Right atrium auricular region (tissue), 2 donors: ENCODE data around the gene CSKMT. TPM values are rescaled to one million over a fixed set of nuclear protein-coding genes. Genes with fewer than 3 reads are reported as not detected.

ENCODE experiments used
- DNase-seq: peaks from one replicate; pipeline ENCODE4 v3.0.0-alpha.2; 2019; ENCODE audit warnings: low spot score
- H3K27ac ChIP-seq, 2 donors: fragments of 200-600 bp; sonication (generic); 1 replicate in 1 of 2; 2 replicates in 1 of 2; pipeline ENCODE4 v1.5.1; 2016 to 2019
- H3K27me3 ChIP-seq, 2 donors: fragments of 200-600 bp; sonication (generic); one replicate each; pipeline versions ENCODE4 v1.5.1 to v1.6.0; 2017 to 2019
- H3K36me3 ChIP-seq: fragments of 200-600 bp; sonication (generic); one replicate; pipeline ENCODE4 v1.5.1; 2016
- H3K4me1 ChIP-seq, 2 donors: fragments of 200-600 bp; sonication (generic); one replicate each; pipeline versions ENCODE4 v1.5.1 to v1.6.0; 2017 to 2019
- H3K4me3 ChIP-seq, 2 donors: fragments of 200-600 bp; sonication (generic); 1 replicate in 1 of 2; 2 replicates in 1 of 2; pipeline ENCODE4 v1.5.1; 2017 to 2019; ENCODE audit warnings: mild to moderate bottlenecking in 1 of 2, moderate library complexity in 1 of 2
- H3K9me3 ChIP-seq, 2 donors: fragments of 200-600 bp; sonication (generic); one replicate each; pipeline ENCODE4 v1.5.1; 2019
- total RNA-seq, 2 donors: library from RNA; depleted of rRNA; stranded (reverse); fragments of >200 nt; gene quantifications; one replicate each; pipeline ENCODE4 v1.1.0, GENCODE V29; 2016
- TF ChIP-seq, protein P1 (sequence below), 2 donors: fragments of 200-600 bp; sonication (generic); IDR thresholded peaks; one replicate each; pipeline ENCODE4 v1.5.1; 2019; ENCODE audit warnings: antibody characterized with exemption in 2 of 2

The CSKMT gene
- total RNA-seq, 2 donors from 2014 or later = 0.41 to 3.7 TPM

GRCh38 chr11:62708793-62709192, 43.7 kb downstream of the CSKMT start:
- Histone ChIP-seq H3K4me1 (peaks cover 0 to 55% of the 10 kb centered on the region in 2 donors), H3K9me3 (no peaks in the 10 kb centered on the region), H3K27me3 (no peaks in the 10 kb centered on the region), H3K27ac (peak overlapping the region; percentile 93 to 98), H3K36me3 (peaks cover 22% of the 10 kb centered on the region), H3K4me3 (peak overlapping the region; percentile 57 to 61)
- TF ChIP-seq, protein P1, sequence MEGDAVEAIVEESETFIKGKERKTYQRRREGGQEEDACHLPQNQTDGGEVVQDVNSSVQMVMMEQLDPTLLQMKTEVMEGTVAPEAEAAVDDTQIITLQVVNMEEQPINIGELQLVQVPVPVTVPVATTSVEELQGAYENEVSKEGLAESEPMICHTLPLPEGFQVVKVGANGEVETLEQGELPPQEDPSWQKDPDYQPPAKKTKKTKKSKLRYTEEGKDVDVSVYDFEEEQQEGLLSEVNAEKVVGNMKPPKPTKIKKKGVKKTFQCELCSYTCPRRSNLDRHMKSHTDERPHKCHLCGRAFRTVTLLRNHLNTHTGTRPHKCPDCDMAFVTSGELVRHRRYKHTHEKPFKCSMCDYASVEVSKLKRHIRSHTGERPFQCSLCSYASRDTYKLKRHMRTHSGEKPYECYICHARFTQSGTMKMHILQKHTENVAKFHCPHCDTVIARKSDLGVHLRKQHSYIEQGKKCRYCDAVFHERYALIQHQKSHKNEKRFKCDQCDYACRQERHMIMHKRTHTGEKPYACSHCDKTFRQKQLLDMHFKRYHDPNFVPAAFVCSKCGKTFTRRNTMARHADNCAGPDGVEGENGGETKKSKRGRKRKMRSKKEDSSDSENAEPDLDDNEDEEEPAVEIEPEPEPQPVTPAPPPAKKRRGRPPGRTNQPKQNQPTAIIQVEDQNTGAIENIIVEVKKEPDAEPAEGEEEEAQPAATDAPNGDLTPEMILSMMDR (IDR thresholded peaks at IDR 0.05) = no peak
- DNase-seq = no peak

- peak; percentile 99 for DNase-seq
- H3K4me3 ChIP-seq = peak overlapping the region; percentile 57 to 61
- no peaks in the 10 kb centered on the region for H3K9me3 ChIP-seq
- peaks cover 29% of the 10 kb centered on the region for H3K36me3 ChIP-seq
- TF ChIP-seq, protein P1 (IDR thresholded peaks at IDR 0.05) = peak in 1 of 2 donors; percentile 30
- peak overlapping the region; percentile 93 to 98 for H3K27ac ChIP-seq
- H3K4me1 ChIP-seq = peaks cover 0 to 61% of the 10 kb centered on the region in 2 donors
- H3K27me3 ChIP-seq = no peaks in the 10 kb centered on the region
Measured at GRCh38 chr11:62709247-62710000, 44.3 kb downstream of the CSKMT start.

DNA sequence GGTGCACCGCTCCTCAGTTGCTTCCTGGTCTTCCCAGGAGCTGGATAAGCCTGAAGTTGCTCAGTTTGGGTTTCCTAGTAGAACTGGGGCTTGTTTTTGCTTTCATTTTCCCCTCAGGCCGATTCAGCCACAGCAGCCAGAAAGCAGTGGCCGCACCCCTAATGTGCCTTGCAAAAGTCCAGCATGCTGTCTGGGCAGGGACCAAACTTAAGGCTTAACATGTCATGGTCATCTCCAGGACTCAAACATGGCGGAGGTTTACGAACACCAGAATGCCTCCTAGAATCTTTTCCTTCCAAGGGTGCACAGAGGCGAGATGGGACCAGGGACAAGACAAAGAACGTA, 44.9 kb downstream of the CSKMT start:
- Histone ChIP-seq H3K4me3 (peak overlapping the region; percentile 57 to 61), H3K27ac (peak overlapping the region; percentile 93 to 98), H3K4me1 (peaks cover 0 to 65% of the 10 kb centered on the region in 2 donors), H3K27me3 (no peaks in the 10 kb centered on the region), H3K36me3 (peaks cover 34% of the 10 kb centered on the region), H3K9me3 (no peaks in the 10 kb centered on the region)
- TF ChIP-seq, protein P1 (IDR thresholded peaks at IDR 0.05) = no peak
- no peak for DNase-seq

GRCh38 chr11:62712276-62712812, 47.2 kb downstream of the CSKMT start:
- Histone ChIP-seq H3K4me1 (peaks cover 0 to 48% of the 10 kb centered on the region in 2 donors), H3K9me3 (no peaks in the 10 kb centered on the region), H3K27ac (peak overlapping the region; percentile 36 to 77), H3K4me3 (no peak overlapping the region), H3K27me3 (no peaks in the 10 kb centered on the region), H3K36me3 (peaks cover 58% of the 10 kb centered on the region)
- TF ChIP-seq, protein P1 (IDR thresholded peaks at IDR 0.05) = no peak
- no peak for DNase-seq

DNA sequence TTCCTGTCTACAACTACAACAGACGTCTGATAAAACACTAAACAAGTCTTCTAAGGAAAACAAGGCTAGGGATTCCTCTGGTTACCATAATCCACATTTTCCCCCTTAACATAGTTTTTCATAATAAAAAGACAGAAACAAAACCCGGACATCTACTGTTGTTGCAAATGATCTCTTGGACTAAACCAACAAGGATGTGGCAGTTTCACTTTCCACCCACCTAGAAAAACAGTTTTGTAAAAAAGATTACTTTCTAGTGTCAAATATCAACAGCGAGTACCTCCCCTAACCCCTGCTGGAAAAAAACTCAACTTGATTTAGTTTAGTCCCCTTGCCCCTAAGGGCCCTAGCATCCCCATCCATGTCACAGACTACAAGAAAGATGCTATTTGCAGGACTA, 47.7 kb downstream of the CSKMT start:
- peaks cover 0 to 47% of the 10 kb centered on the region in 2 donors for H3K4me1 ChIP-seq
- peak overlapping the region; percentile 36 to 77 for H3K27ac ChIP-seq
- TF ChIP-seq, protein P1 (IDR thresholded peaks at IDR 0.05) = no peak
- H3K36me3 ChIP-seq = peaks cover 63% of the 10 kb centered on the region
- H3K27me3 ChIP-seq = no peaks in the 10 kb centered on the region
- H3K9me3 ChIP-seq = no peaks in the 10 kb centered on the region
- no peak for DNase-seq
- no peak overlapping the region for H3K4me3 ChIP-seq
